GM23338 (cell line): Measurements from ENCODE around the gene TARS1. TPM values are rescaled to one million over a fixed set of nuclear protein-coding genes. Genes with fewer than 3 reads are reported as not detected.

Source experiments
- ATAC-seq: fragments of 200-7000 bp; cut with Tn5 transposase; 3 replicates; pipeline ENCODE4 v1.9.1; 2020
- DNase-seq: peaks from one replicate; pipeline ENCODE4 v3.0.0-alpha.2; 2015; ENCODE audit warnings: low spot score
- H2AFZ ChIP-seq: fragments of 200-600 bp; sonication (generic); 2 replicates; pipeline ENCODE4 v1.8.0; 2016; ENCODE audit warnings: antibody characterized with exemption, mild to moderate bottlenecking, moderate library complexity
- H3F3A ChIP-seq: fragments of 200-600 bp; sonication (generic); replicated peaks from 2 replicates; pipeline ENCODE4 v1.8.0; 2017; ENCODE audit warnings: antibody characterized with exemption, mixed run types, low read depth
- H3K27ac ChIP-seq: fragments of 200-600 bp; sonication (generic); 2 replicates; pipeline ENCODE4 v1.6.1; 2016; ENCODE audit warnings: low read depth
- H3K27me3 ChIP-seq: fragments of 200-600 bp; sonication (generic); 2 replicates; pipeline ENCODE4 v1.8.0; 2016; ENCODE audit warnings: mild to moderate bottlenecking, mixed run types, moderate library complexity; ENCODE audit not compliant: insufficient read depth
- H3K36me3 ChIP-seq: fragments of 200-600 bp; sonication (generic); 2 replicates; pipeline ENCODE4 v1.8.0; 2016; ENCODE audit warnings: mild to moderate bottlenecking; ENCODE audit not compliant: insufficient read depth
- H3K4me1 ChIP-seq: fragments of 200-600 bp; sonication (generic); 2 replicates; pipeline ENCODE4 v1.8.0; 2016; ENCODE audit warnings: mild to moderate bottlenecking, moderate library complexity; ENCODE audit not compliant: insufficient read depth
- H3K4me2 ChIP-seq: fragments of 200-600 bp; sonication (generic); 2 replicates; pipeline ENCODE4 v1.7.1; 2017; ENCODE audit warnings: mixed run types
- H3K4me3 ChIP-seq: fragments of 200-600 bp; sonication (generic); 2 replicates; pipeline ENCODE4 v1.6.1; 2016; ENCODE audit warnings: mixed run types
- H3K79me2 ChIP-seq: fragments of 200-600 bp; sonication (generic); replicated peaks from 2 replicates; pipeline ENCODE4 v1.8.0; 2017; ENCODE audit warnings: mild to moderate bottlenecking; ENCODE audit not compliant: insufficient read depth
- H3K9me2 ChIP-seq: fragments of 200-600 bp; sonication (generic); 2 replicates; pipeline ENCODE4 v1.8.0; 2017; ENCODE audit not compliant: insufficient read depth
- H4K20me1 ChIP-seq: fragments of 200-600 bp; sonication (generic); replicated peaks from 2 replicates; pipeline ENCODE4 v1.8.0; 2017; ENCODE audit warnings: mild to moderate bottlenecking; ENCODE audit not compliant: insufficient read depth
- H3K27ac Mint-ChIP-seq: 2 replicates; pipeline ENCODE4 v1.8.0; 2020; ENCODE audit warnings: inconsistent platforms, mild to moderate bottlenecking, moderate library complexity, mixed read lengths
- H3K27me3 Mint-ChIP-seq: 3 replicates; pipeline ENCODE4 v1.8.0; 2022; ENCODE audit warnings: low read depth, mild to moderate bottlenecking, moderate library complexity, mixed read lengths, inconsistent platforms; ENCODE audit not compliant: insufficient read depth, poor library complexity
- H3K36me3 Mint-ChIP-seq: 3 replicates; pipeline ENCODE4 v1.8.0; 2021; ENCODE audit warnings: low read depth, mild to moderate bottlenecking, inconsistent platforms, moderate library complexity, mixed read lengths
- H3K4me1 Mint-ChIP-seq: 3 replicates; pipeline ENCODE4 v1.8.0; 2020; ENCODE audit warnings: mild to moderate bottlenecking, inconsistent platforms, mixed read lengths
- H3K4me3 Mint-ChIP-seq: 3 replicates; pipeline ENCODE4 v1.8.0; 2021; ENCODE audit warnings: moderate library complexity, mild to moderate bottlenecking, inconsistent platforms, mixed read lengths
- H3K9me3 Mint-ChIP-seq: 3 replicates; pipeline ENCODE4 v1.8.0; 2020; ENCODE audit warnings: moderate library complexity, mild to moderate bottlenecking, inconsistent platforms, mixed read lengths
- CREB1 ChIP-seq: fragments of 250-450 bp; sonication (Bioruptor Pico); IDR thresholded peaks from 2 replicates; pipeline ENCODE4 v1.5.0; 2020; ENCODE audit warnings: low read depth, mild to moderate bottlenecking, moderate library complexity
- EZH2 ChIP-seq: fragments of 200-600 bp; sonication (generic); IDR thresholded peaks from one replicate; pipeline ENCODE4 v1.8.0; 2017; ENCODE audit warnings: antibody characterized with exemption, mild to moderate bottlenecking, low read depth; ENCODE audit not compliant: unreplicated experiment
- EZH2phosphoT487 ChIP-seq: fragments of 200-600 bp; sonication (generic); IDR thresholded peaks from one replicate; pipeline ENCODE4 v1.8.1; 2018; ENCODE audit warnings: antibody characterized with exemption; ENCODE audit not compliant: unreplicated experiment
- JUNB ChIP-seq: IDR thresholded peaks from one replicate; pipeline ENCODE4 v1.6.1; 2016; ENCODE audit warnings: antibody characterized with exemption; ENCODE audit not compliant: unreplicated experiment
- NANOG ChIP-seq: IDR thresholded peaks from 2 replicates; pipeline ENCODE4 v1.6.1; 2016; ENCODE audit warnings: antibody characterized with exemption, borderline replicate concordance
- POLR2AphosphoS5 ChIP-seq: IDR thresholded peaks from 2 replicates; pipeline ENCODE4 v1.6.1; 2016; ENCODE audit warnings: antibody characterized with exemption, low read depth
- STAT1 ChIP-seq: IDR thresholded peaks from one replicate; pipeline ENCODE4 v1.6.1; 2016; ENCODE audit warnings: antibody characterized with exemption; ENCODE audit not compliant: unreplicated experiment
- ZNF114 ChIP-seq: fragments of 250-450 bp; sonication (Bioruptor Pico); IDR thresholded peaks from 2 replicates; pipeline ENCODE4 v1.5.0; 2020; ENCODE audit warnings: mild to moderate bottlenecking, moderate library complexity
- ZNF331 ChIP-seq: fragments of 250-450 bp; sonication (Bioruptor Pico); IDR thresholded peaks from 2 replicates; pipeline ENCODE4 v1.5.0; 2020; ENCODE audit warnings: low read depth, mild to moderate bottlenecking, moderate library complexity
- polyA plus RNA-seq: library from polyadenylated mRNA; unstranded; fragments of >200 nt; fragmentation: Nextera tagmentation; extraction: Ambion mirVana; gene quantifications from 2 replicates; pipeline ENCODE4 v1.2.1, GENCODE V29; 2016
- total RNA-seq: library from RNA; depleted of rRNA; stranded (reverse); fragments of >200 nt; shearing (Covaris generic); gene quantifications from 2 replicates; pipeline ENCODE4 v1.2.3, GENCODE V29; 2014
- TF ChIP-seq, protein P1 (sequence below), 2 experiments: fragments of 200-600 bp in 1 of 2; sonication (generic) in 1 of 2; conservative IDR thresholded peaks; 2 replicates each; pipeline versions ENCODE4 v1.5.1 to v1.6.1; 2016 to 2017; ENCODE audit warnings: antibody characterized with exemption in 2 of 2, low read depth in 2 of 2, mild to moderate bottlenecking in 2 of 2, moderate library complexity in 1 of 2
- TF ChIP-seq, protein P2 (sequence below): IDR thresholded peaks from 2 replicates; pipeline ENCODE4 v1.6.1; 2016; ENCODE audit warnings: antibody characterized with exemption

TARS1 gene
- total and polyA plus RNA-seq, 2 experiments from 2014 or later: 458 to 473 TPM

DNA sequence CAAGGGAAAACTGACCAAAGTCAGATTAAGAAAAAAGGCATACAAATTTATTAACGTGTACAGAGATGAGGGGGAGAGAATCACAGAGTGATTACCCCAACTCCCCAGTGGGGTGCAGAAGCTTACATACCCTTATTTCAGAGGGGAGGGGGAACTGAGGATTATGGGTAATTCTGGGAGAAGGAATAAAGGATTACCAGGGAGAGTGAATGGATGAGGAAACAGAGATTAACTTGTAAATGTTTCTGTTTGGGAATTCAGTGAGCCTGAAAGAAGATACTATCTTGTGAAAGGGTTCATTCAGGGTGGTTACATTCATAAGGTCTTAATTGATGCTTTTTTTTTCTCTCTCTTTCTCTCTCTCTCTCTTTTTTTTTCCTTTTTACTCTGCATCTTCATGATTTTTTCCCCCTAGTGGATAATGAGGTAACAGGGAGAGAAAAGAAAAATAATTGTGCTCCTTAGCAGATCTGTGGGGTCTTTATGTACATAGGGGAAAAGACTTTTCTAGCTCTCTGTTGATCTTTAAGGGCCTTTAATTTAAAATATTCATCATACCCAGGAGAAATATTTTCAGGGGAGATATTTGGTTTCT is 49.4 kb downstream of the TARS1 start:
- H3F3A ChIP-seq: no peaks in the 10 kb centered on the region
- peaks cover 11% of the 10 kb centered on the region; the same call in 2 of the 3 replicates for H3K4me1 Mint-ChIP-seq
- H2AFZ ChIP-seq: no peak overlapping the region
- no peak for TF ChIP-seq ZNF114
- no peak for TF ChIP-seq POLR2AphosphoS5
- no peak for TF ChIP-seq ZNF331 (CRISPR knock-in tag)
- TF ChIP-seq NANOG: no peak
- no peak for TF ChIP-seq CREB1 (CRISPR knock-in tag)
- TF ChIP-seq, protein P1, sequence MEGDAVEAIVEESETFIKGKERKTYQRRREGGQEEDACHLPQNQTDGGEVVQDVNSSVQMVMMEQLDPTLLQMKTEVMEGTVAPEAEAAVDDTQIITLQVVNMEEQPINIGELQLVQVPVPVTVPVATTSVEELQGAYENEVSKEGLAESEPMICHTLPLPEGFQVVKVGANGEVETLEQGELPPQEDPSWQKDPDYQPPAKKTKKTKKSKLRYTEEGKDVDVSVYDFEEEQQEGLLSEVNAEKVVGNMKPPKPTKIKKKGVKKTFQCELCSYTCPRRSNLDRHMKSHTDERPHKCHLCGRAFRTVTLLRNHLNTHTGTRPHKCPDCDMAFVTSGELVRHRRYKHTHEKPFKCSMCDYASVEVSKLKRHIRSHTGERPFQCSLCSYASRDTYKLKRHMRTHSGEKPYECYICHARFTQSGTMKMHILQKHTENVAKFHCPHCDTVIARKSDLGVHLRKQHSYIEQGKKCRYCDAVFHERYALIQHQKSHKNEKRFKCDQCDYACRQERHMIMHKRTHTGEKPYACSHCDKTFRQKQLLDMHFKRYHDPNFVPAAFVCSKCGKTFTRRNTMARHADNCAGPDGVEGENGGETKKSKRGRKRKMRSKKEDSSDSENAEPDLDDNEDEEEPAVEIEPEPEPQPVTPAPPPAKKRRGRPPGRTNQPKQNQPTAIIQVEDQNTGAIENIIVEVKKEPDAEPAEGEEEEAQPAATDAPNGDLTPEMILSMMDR (conservative IDR thresholded peaks at IDR 0.05; ENCODE audit: low read depth in 2 of 2): no peak
- no peak for TF ChIP-seq EZH2
- no peak for TF ChIP-seq EZH2phosphoT487
- no peak overlapping the region for H3K4me2 ChIP-seq
- no peak overlapping the region for H3K27ac Mint-ChIP-seq
- H3K27ac ChIP-seq: no peak overlapping the region
- H4K20me1 ChIP-seq: no peaks in the 10 kb centered on the region
- no peaks in the 10 kb centered on the region for H3K27me3 Mint-ChIP-seq
- no peaks in the 10 kb centered on the region for H3K79me2 ChIP-seq
- H3K4me3 Mint-ChIP-seq: no peak overlapping the region
- no peak overlapping the region for H3K4me3 ChIP-seq
- peaks cover 9% of the 10 kb centered on the region; the same call in 1 of the 2 replicates for H3K9me2 ChIP-seq
- peaks cover 14% of the 10 kb centered on the region for H3K9me3 Mint-ChIP-seq
- peaks cover 19% of the 10 kb centered on the region for H3K36me3 Mint-ChIP-seq
- H3K27me3 ChIP-seq: no peaks in the 10 kb centered on the region
- DNase-seq (no peak), ATAC-seq (no peak)
- H3K36me3 ChIP-seq: no peaks in the 10 kb centered on the region
- H3K4me1 ChIP-seq: peaks cover 6% of the 10 kb centered on the region

DNA sequence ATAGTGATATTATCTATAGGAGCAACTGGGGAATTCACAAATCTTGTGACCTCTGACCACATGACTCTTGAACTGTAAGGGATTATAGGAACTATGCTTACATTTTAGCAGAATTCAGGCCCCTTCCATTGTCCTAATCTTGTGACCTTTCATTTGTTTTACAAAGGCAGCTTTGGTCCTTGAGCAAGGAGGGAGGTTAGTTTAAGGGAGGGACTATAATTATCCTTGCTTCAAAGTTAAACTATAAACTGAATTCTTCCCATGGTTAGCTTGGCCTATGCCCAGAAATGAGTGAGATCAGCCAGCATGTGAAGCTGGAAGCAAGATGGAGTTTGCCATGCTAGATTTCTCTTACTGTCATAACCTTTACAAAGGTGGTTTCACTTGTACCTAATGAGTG is 51.2 kb downstream of the TARS1 start:
- Histone ChIP-seq H3K79me2 (no peaks in the 10 kb centered on the region), H2AFZ (no peak overlapping the region), H3K36me3 (no peaks in the 10 kb centered on the region), H3K27ac (no peak overlapping the region), H3K4me2 (no peak overlapping the region), H3K9me2 (peaks cover 9% of the 10 kb centered on the region; the same call in 1 of the 2 replicates), H4K20me1 (no peaks in the 10 kb centered on the region), H3K4me1 (peaks cover 6% of the 10 kb centered on the region), H3K27me3 (no peaks in the 10 kb centered on the region), H3K4me3 (no peak overlapping the region), H3F3A (no peaks in the 10 kb centered on the region)
- no peak overlapping the region for H3K4me3 Mint-ChIP-seq
- H3K27ac Mint-ChIP-seq: no peak overlapping the region
- peaks cover 19% of the 10 kb centered on the region for H3K36me3 Mint-ChIP-seq
- TF ChIP-seq NANOG (no peak), STAT1 (no peak), ZNF114 (no peak), POLR2AphosphoS5 (no peak), EZH2phosphoT487 (no peak), JUNB (no peak), ZNF331 (CRISPR knock-in tag) (no peak)
- TF ChIP-seq, protein P1 (conservative IDR thresholded peaks at IDR 0.05; ENCODE audit: low read depth in 2 of 2): no peak
- TF ChIP-seq, protein P2, sequence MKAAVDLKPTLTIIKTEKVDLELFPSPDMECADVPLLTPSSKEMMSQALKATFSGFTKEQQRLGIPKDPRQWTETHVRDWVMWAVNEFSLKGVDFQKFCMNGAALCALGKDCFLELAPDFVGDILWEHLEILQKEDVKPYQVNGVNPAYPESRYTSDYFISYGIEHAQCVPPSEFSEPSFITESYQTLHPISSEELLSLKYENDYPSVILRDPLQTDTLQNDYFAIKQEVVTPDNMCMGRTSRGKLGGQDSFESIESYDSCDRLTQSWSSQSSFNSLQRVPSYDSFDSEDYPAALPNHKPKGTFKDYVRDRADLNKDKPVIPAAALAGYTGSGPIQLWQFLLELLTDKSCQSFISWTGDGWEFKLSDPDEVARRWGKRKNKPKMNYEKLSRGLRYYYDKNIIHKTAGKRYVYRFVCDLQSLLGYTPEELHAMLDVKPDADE: no peak
- H3K9me3 Mint-ChIP-seq: peaks cover 14% of the 10 kb centered on the region
- ATAC-seq: no peak
- no peak for DNase-seq
- peaks cover 7% of the 10 kb centered on the region; the same call in 2 of the 3 replicates for H3K4me1 Mint-ChIP-seq
- no peaks in the 10 kb centered on the region for H3K27me3 Mint-ChIP-seq
